GM21619 (cell line): ENCODE measurements around the gene ZNF648.
"Not testable (repeated sequence)": the region's sequence is repeated elsewhere in the genome, so short reads cannot be mapped to it uniquely, and the experiment has no call there.

ENCODE experiments used
- ATAC-seq: cut with Tn5 transposase; IDR thresholded peaks from one replicate; pipeline ENCODE4 v1.9.1; 2021; ENCODE audit not compliant: unreplicated experiment

Gene ZNF648

DNA sequence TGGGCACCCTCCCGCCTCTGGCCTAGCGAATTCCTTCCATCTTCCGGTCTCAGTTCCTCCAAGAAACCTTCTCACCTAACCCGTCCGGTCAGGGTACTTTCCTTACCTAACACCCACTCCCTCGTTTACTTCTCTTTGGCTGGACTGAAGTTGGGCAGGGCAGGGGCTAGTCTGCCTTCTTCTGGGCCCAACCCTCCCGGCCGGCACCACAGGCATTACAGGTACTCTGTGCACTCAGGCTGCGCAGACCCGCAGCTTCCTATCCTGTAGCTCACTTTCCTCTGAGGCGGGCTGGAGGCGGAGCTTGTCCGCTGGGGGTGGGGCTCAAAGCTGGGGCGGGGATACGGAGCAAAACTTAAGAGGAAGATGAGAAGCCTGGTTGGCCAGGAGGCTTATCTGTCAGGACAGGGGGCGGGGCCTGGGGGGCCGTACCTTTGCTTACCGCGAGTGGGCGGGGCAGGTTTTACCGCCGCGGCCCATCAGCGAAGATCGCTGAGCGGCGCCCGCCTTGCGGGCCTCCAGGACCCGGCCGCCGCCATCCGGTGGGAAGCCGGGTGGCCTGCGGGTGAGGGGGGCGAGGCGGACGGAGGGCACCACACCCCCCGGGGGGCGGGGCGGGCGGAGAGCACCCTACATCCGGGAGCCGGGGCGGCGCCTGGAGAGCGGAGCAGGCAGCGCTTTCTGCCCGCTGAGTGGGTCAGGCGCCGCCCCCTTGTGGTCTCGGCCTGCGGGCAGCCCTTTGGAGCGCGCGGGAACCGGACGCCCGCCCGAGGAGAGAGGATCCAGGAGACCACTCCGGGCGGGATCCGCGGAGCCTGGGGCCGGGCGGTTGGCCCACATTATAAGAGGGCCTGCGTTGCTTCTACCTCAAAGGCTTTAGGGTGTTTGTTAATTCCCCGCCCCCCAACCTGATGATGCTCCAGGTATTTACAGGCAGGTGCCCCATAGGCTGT is 31.9 kb downstream of the ZNF648 start:
- peak; percentile 94 for ATAC-seq

DNA sequence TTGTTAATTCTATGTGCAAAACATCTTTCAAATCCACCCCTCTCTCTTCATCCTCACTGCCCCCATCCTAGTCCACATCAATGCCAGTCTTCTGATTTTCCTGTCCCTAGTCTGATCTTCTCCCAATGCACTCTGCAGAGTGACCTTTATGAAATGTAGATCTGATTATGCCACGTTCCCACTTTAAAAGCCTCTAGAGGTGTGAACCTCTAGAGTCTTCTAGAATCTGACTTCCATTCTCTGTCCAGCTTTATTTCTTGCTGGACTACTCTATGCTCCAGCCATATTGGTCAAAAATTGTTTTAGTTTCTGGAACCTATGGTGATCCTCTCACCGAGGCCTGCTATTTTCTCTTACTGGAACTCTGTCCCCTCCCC is 32.5 kb downstream of the ZNF648 start:
- no peak for ATAC-seq

DNA sequence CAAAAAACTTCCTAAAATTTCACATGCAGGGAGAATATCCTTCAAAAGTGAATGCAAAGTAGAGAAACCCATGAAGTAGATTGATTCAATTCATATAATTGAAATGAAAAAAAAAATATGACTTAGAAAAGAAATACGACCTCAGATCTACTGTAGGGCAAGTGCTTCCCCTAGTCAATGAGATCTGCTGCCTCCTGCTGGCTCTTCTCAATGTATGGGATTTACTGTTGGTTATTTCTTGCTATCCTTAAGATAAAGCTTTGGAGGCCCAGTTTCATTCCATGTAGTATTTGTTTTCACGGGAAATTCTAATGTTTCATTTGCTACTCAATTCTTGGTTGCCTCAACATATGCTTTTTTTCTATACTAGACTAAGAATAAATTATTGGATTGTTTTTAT is 46.2 kb downstream of the ZNF648 start:
- ATAC-seq = no peak

DNA sequence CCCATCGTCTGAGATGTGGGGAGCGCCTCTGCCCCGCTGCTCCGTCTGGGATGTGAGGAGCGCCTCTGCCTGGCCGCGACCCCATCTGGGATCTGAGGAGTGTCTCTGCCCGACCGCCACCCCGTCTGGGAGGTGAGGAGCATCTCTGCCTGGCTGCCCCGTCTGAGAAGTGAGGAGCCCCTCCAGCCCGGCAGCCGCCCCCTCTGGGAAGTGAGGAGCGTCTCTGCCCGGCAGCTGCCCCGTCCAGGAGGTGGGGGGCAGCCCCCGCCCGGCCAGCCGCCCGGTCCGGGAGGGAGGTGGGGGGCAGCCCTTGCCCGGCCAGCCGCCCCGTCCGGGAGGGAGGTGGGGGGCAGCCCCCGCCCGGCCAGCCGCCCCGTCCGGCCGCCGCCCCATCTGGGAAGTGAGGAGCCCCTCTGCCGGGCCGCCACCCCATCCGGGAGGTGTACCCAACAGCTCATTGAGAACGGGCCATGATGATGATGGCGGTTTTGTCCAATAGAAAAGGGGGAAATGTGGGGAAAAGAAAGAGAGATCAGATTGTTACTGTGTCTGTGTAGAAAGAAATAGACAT is 50.6 kb downstream of the ZNF648 start:
- not testable (repeated sequence) for ATAC-seq

DNA sequence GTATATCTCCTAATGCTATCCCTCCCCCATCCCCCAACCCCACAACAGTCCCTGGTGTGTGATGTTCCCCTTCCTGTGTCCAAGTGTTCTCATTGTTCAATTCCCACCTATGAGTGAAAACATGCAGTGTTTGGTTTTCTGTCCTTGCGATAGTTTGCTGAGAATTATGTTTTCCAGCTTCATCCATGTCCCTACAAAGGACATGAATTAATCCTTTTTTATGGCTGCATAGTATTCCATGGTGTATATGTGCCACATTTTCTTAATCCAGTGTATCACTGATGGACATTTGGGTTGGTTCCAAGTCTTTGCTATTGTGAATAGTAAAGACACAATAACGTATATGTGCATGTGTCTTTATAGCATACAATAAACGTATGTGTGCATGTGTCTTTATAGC is 56.1 kb downstream of the ZNF648 start:
- ATAC-seq = not testable (repeated sequence)

DNA sequence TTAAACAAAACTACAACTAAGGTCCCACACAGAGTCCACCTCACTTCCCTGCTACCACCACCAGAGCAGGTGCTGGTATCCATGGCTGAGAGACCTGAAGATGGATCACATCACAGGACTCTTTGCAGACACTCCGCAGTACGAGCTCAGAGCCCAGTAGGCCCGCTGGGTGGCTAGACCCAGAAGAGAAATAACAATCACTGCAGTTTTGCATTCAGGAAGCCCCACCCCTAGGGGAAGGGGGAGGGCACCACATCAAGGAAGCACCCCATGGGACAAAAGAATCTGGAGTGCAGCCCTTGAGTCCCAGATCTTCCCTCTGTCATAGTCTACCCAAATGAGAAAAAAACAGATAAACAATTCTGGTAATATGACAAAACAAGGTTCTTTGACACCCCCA is 56.9 kb downstream of the ZNF648 start:
- ATAC-seq = no peak
